Metanephros (tissue), 2 donors: Measurements from ENCODE around the gene ACSM3. TPM values are rescaled to one million over a fixed set of nuclear protein-coding genes. Genes with fewer than 3 reads are reported as not detected.

Source experiments
- small RNA-seq: library from RNA; depleted of rRNA; stranded (forward); fragments of <200 nt; gene quantifications from one replicate; pipeline ENCODE3, GENCODE V24; 2014; ENCODE audit warnings: low replicate concordance
- total RNA-seq: library from RNA; depleted of rRNA; stranded (reverse); fragments of >200 nt; gene quantifications from one replicate; pipeline ENCODE4 v1.2.3, GENCODE V29; 2014

Gene ACSM3, protein sequence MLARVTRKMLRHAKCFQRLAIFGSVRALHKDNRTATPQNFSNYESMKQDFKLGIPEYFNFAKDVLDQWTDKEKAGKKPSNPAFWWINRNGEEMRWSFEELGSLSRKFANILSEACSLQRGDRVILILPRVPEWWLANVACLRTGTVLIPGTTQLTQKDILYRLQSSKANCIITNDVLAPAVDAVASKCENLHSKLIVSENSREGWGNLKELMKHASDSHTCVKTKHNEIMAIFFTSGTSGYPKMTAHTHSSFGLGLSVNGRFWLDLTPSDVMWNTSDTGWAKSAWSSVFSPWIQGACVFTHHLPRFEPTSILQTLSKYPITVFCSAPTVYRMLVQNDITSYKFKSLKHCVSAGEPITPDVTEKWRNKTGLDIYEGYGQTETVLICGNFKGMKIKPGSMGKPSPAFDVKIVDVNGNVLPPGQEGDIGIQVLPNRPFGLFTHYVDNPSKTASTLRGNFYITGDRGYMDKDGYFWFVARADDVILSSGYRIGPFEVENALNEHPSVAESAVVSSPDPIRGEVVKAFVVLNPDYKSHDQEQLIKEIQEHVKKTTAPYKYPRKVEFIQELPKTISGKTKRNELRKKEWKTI
- 38.2 TPM for total RNA-seq

GRCh38 chr16:20763461-20764232, at the start of gene ACSM3:
Gene ACSM3 (plus strand): TSS chr16:20764014. CDS start chr16:20770035, 6,021 bp downstream.

GRCh38 chr16:20741554-20742285, 22.1 kb upstream of the ACSM3 start, which contains the start of gene THUMPD1:
Gene THUMPD1 (minus strand): TSS chr16:20741818. CDS start chr16:20741739, 79 bp downstream.

DNA sequence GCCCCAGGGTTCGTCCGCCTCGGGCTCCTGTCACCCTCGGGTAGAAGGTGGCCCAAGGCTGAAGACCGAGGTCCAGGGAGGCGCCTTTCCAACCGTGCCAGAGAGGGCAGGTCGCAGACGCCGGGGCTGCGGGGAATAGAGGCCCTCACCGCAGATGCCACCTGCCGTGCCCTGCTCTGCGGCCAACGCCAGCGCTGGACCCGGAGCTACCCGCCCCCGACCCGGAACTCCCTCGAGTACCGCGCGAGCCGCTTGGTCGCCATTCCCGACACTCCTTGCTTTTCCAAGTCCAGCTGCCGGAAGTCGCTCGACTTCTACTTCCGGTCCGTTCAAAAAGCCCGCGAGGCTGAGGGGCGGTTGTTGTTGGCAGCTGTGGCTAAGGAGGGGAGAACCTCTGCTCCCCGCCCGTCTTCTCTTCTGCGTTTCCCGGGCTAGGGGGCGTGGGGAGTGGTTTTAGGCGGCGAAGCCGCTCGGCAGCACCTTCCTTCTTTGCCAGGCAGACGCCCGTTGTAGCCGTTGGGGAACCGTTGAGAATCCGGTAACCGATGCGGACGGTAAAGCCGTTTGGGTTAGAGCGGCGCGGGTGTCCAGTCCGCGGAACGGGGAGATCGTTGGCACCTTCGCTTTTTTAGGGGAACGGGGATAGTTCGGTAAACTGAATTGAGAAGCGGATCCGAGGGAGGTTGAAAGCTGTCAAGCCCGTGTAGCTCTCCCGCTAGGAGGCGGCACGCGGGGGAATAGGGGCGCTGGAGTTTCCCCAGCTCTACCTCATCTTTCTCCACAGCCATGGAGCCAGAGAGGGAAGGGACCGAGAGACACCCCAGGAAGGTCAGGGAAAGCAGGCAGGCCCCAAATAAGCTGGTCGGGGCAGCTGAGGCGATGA, 42.6 kb downstream of the ACSM3 start, which contains the start of the genes ERI2 and REXO5:
Gene ERI2 (minus strand): TSS at position 305 of the 883 bp plus-strand sequence. CDS start 42 bp downstream, at position 263.
Gene REXO5 (plus strand): TSS at position 360 of the 883 bp plus-strand sequence. CDS start 427 bp downstream, at position 787.

Small RNAs within 50 kb of the gene (small RNA-seq; reads per million reads assigned to genes)
- gene RF00618 (not detected), gene RNU6-944P (not detected)

Other genes with a start within 250 kb of the ACSM3 start
- 77.8 TPM for gene ACSM2B, start 187.6 kb upstream of the ACSM3 start, total RNA-seq
- gene ACSM1, start 66.3 kb upstream of the ACSM3 start, total RNA-seq, result 0.76 TPM
- gene THUMPD1, start 22.2 kb upstream of the ACSM3 start, total RNA-seq, result 95.2 TPM
- 21.7 TPM for gene ERI2, start 42.5 kb downstream of the ACSM3 start, total RNA-seq
- gene REXO5, start 42.5 kb downstream of the ACSM3 start, total RNA-seq, result 6.6 TPM
- 12.1 TPM for gene DCUN1D3, start 136.3 kb downstream of the ACSM3 start, total RNA-seq
- gene LYRM1, start 136.8 kb downstream of the ACSM3 start, total RNA-seq, result 27.9 TPM